ENCODE data around the gene AGT. TPM values are rescaled to one million over a fixed set of nuclear protein-coding genes. Genes with fewer than 3 reads are reported as not detected.

Gene AGT
- total and polyA plus RNA-seq, 2 experiments from 2014 or later, result not detected

- no peaks in the 10 kb centered on the region for H3K4me1 ChIP-seq (ENCODE audit: insufficient read depth)
- 91 to 92% methylated on average over 14 of the region's 14 CpGs for WGBS, 2 experiments (ENCODE audit: low coverage in 1 of 2, low lambda C conversion rate in 2 of 2, missing lambda C conversion rate in 2 of 2)
- H3K9me2 ChIP-seq (ENCODE audit: insufficient read depth), result no peaks in the 10 kb centered on the region
- no peaks in the 10 kb centered on the region for H3K79me2 ChIP-seq (ENCODE audit: insufficient read depth)
- no peaks in the 10 kb centered on the region for H3K36me3 ChIP-seq (ENCODE audit: low read depth)
- H2AFZ ChIP-seq, result no peak overlapping the region
- no peak overlapping the region for H3K9ac ChIP-seq
- H3K4me3 ChIP-seq, result no peak overlapping the region
- no peaks in the 10 kb centered on the region for H3F3A ChIP-seq (ENCODE audit: insufficient read depth)
- H4K20me1 ChIP-seq (ENCODE audit: insufficient read depth), result no peaks in the 10 kb centered on the region
- in situ Hi-C loops (cut with MboI), result no loop called here
- H3K4me2 ChIP-seq (ENCODE audit: unreplicated experiment), result no peak overlapping the region
- no peak for DNase-seq
- TF ChIP-seq EZH2 (IDR thresholded peaks at IDR 0.05; ENCODE audit: insufficient read depth, poor library complexity, severe bottlenecking), result no peak
- no peak for TF ChIP-seq EZH2phosphoT487 (IDR thresholded peaks at IDR 0.05; ENCODE audit: insufficient read depth, low read depth)
- H3K27me3 ChIP-seq (replicated peaks; ENCODE audit: insufficient read depth), result no peaks in the 10 kb centered on the region
- no peak overlapping the region for H3K27ac ChIP-seq
- H3K9me3 ChIP-seq (ENCODE audit: low read depth), result no peaks in the 10 kb centered on the region
Observed at GRCh38 chr1:230698130-230698529, 15.8 kb downstream of the AGT start.

DNA sequence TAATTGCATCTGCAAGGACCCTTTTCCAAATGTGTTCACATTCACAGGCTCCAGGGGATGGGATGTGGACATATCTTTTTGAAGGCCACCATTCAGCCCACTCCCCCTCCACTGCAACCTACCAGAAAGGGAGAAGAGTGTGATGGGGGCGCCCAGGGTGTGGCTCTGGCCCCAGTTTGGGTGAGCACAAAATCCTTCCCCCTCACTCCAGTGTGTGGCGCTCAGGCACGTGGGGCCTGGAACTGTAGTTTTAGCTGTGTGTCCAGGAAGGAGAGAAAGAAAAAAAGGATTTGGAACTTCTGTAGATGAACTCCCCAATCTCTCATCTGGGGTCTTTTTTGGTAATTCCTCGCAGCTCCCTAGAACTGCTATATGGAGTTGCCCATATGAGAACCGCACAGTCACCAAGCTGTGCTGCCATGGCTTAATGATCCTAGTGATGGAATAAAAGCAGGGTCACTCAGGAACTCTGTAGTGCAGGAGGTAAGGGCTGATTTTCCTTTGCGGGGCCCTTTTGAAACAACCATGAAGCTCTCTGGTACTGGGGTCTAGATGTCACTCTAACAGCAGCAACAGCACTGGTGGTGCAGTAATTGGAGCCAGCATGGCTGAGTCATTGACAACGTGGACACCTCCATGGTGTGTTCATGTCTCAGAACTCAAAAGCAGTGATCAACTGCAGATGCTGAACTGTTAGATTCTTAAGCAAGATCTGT lies 17.0 kb downstream of the AGT start:
- Histone ChIP-seq H3K27ac (no peak overlapping the region), H3K36me3 (ENCODE audit: low read depth) (no peaks in the 10 kb centered on the region), H3K4me2 (ENCODE audit: unreplicated experiment) (no peak overlapping the region), H3K9me3 (ENCODE audit: low read depth) (no peaks in the 10 kb centered on the region), H3F3A (ENCODE audit: insufficient read depth) (no peaks in the 10 kb centered on the region), H4K20me1 (ENCODE audit: insufficient read depth) (no peaks in the 10 kb centered on the region), H3K4me1 (ENCODE audit: insufficient read depth) (no peaks in the 10 kb centered on the region), H3K4me3 (no peak overlapping the region), H3K27me3 (replicated peaks; ENCODE audit: insufficient read depth) (no peaks in the 10 kb centered on the region), H3K9ac (no peak overlapping the region), H3K9me2 (ENCODE audit: insufficient read depth) (no peaks in the 10 kb centered on the region), H3K79me2 (ENCODE audit: insufficient read depth) (no peaks in the 10 kb centered on the region), H2AFZ (peak overlapping the region; percentile 41; the same call in 1 of the 2 replicates)
- in situ Hi-C loops (cut with MboI), result no loop called here
- DNase-seq, result peak; percentile 62
- WGBS, 2 experiments (ENCODE audit: low coverage in 1 of 2, low lambda C conversion rate in 2 of 2, missing lambda C conversion rate in 2 of 2), result 50 to 58% methylated on average over 7 of the region's 7 CpGs
- no peak for TF ChIP-seq EZH2 (IDR thresholded peaks at IDR 0.05; ENCODE audit: insufficient read depth, poor library complexity, severe bottlenecking)
- TF ChIP-seq EZH2phosphoT487 (IDR thresholded peaks at IDR 0.05; ENCODE audit: insufficient read depth, low read depth), result no peak

DNA sequence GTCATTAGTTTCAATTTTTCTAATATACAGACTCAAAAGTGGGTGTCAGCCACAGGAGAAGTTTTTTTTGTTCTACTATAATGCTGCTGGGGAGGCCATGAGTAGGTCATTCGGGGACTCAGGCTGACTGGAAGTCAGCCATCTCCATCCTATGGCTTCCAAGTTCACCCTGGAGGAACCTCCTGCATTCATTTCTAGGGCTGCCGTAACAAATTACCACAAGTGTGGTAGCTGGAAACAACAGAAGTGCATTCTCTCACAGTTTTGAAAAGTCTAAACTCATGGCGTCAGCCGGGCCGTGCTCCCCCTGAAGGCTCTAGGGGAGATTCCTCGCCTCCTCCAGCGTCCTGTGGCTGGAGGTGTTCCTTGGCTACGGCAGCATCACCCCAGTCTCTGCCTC lies 17.7 kb downstream of the AGT start:
- H3K36me3 ChIP-seq (ENCODE audit: low read depth), result no peaks in the 10 kb centered on the region
- H3K4me3 ChIP-seq, result no peak overlapping the region
- H3K27ac ChIP-seq, result no peak overlapping the region
- H3F3A ChIP-seq (ENCODE audit: insufficient read depth), result no peaks in the 10 kb centered on the region
- no peak overlapping the region for H3K4me2 ChIP-seq (ENCODE audit: unreplicated experiment)
- H3K27me3 ChIP-seq (replicated peaks; ENCODE audit: insufficient read depth), result no peaks in the 10 kb centered on the region
- H3K9me3 ChIP-seq (ENCODE audit: low read depth), result no peaks in the 10 kb centered on the region
- WGBS, 2 experiments (ENCODE audit: low coverage in 1 of 2, low lambda C conversion rate in 2 of 2, missing lambda C conversion rate in 2 of 2), result 85 to 88% methylated on average over 8 of the region's 8 CpGs
- no peaks in the 10 kb centered on the region for H3K79me2 ChIP-seq (ENCODE audit: insufficient read depth)
- H3K9me2 ChIP-seq (ENCODE audit: insufficient read depth), result no peaks in the 10 kb centered on the region
- no peak overlapping the region for H3K9ac ChIP-seq
- no peaks in the 10 kb centered on the region for H3K4me1 ChIP-seq (ENCODE audit: insufficient read depth)
- no peak for DNase-seq
- in situ Hi-C loops (cut with MboI), result no loop called here
- no peaks in the 10 kb centered on the region for H4K20me1 ChIP-seq (ENCODE audit: insufficient read depth)
- no peak for TF ChIP-seq EZH2phosphoT487 (IDR thresholded peaks at IDR 0.05; ENCODE audit: insufficient read depth, low read depth)
- TF ChIP-seq EZH2 (IDR thresholded peaks at IDR 0.05; ENCODE audit: insufficient read depth, poor library complexity, severe bottlenecking), result no peak
- no peak overlapping the region for H2AFZ ChIP-seq

GRCh38 chr1:230694991-230695390 lies 18.9 kb downstream of the AGT start:
- Histone ChIP-seq H3K36me3 (ENCODE audit: low read depth) (peaks cover 9% of the 10 kb centered on the region; the same call in 1 of the 2 replicates), H3K27me3 (replicated peaks; ENCODE audit: insufficient read depth) (no peaks in the 10 kb centered on the region), H3F3A (ENCODE audit: insufficient read depth) (no peaks in the 10 kb centered on the region), H3K4me1 (ENCODE audit: insufficient read depth) (no peaks in the 10 kb centered on the region), H3K9ac (no peak overlapping the region), H3K4me3 (no peak overlapping the region), H3K79me2 (ENCODE audit: insufficient read depth) (no peaks in the 10 kb centered on the region), H2AFZ (no peak overlapping the region), H3K4me2 (ENCODE audit: unreplicated experiment) (no peak overlapping the region), H3K9me2 (ENCODE audit: insufficient read depth) (no peaks in the 10 kb centered on the region), H3K9me3 (ENCODE audit: low read depth) (no peaks in the 10 kb centered on the region), H4K20me1 (ENCODE audit: insufficient read depth) (no peaks in the 10 kb centered on the region), H3K27ac (no peak overlapping the region)
- no peak for DNase-seq
- TF ChIP-seq EZH2phosphoT487 (IDR thresholded peaks at IDR 0.05; ENCODE audit: insufficient read depth, low read depth) (no peak), EZH2 (IDR thresholded peaks at IDR 0.05; ENCODE audit: insufficient read depth, poor library complexity, severe bottlenecking) (no peak)
- in situ Hi-C loops (cut with MboI), result no loop called here
- WGBS, 2 experiments (ENCODE audit: low coverage in 1 of 2, low lambda C conversion rate in 2 of 2, missing lambda C conversion rate in 2 of 2), result 91 to 98% methylated on average over 4 of the region's 4 CpGs
